ENCODE measurements around the gene MPZL2. TPM values are rescaled to one million over a fixed set of nuclear protein-coding genes. Genes with fewer than 3 reads are reported as not detected.

The MPZL2 gene
- total and polyA plus RNA-seq, 2 of the 8 experiments (the other 6 are each of a cell fraction or from before 2014, with no cell fraction given) = 2.4 to 3.2 TPM

GRCh38 chr11:118243993-118244762 is 19.9 kb downstream of the MPZL2 start:
- ChIA-PET POLR2A (ENCODE audit: partially characterized antibody) (no interaction called here), CTCF (ENCODE audit: partially characterized antibody) (no interaction called here)
- no peaks in the 10 kb centered on the region for H3K79me2 ChIP-seq (ENCODE audit: control insufficient read depth in 1 of 2, insufficient read depth in 2 of 2, low read length in 2 of 2)
- no peak overlapping the region for H3K27ac ChIP-seq (ENCODE audit: low read depth, low read length)
- H3K79me1 ChIP-seq (ENCODE audit: low read depth, low read length) = no peaks in the 10 kb centered on the region
- no peak overlapping the region for H3K4me3 ChIP-seq (ENCODE audit: extremely low read depth in 1 of 4, insufficient read depth in 2 of 4, low read depth in 3 of 4, low read length in 4 of 4)
- H2BK5ac ChIP-seq (ENCODE audit: low read depth, low read length) = no peak overlapping the region
- H2BK15ac ChIP-seq (ENCODE audit: low read length) = no peak overlapping the region
- H3K23ac ChIP-seq (ENCODE audit: insufficient read length) = no peak overlapping the region
- no peak overlapping the region for H2BK12ac ChIP-seq (ENCODE audit: low read depth, low read length)
- no peaks in the 10 kb centered on the region; a peak in 1 of 7 replicates for H3K4me1 ChIP-seq (replicated peaks in 1 of 4; ENCODE audit: control insufficient read depth in 3 of 4, insufficient read depth in 4 of 4, low read length in 3 of 4)
- H4K5ac ChIP-seq (ENCODE audit: insufficient read length, low read depth, low read length) = no peak overlapping the region
- H4K91ac ChIP-seq (replicated peaks; ENCODE audit: insufficient read length, low read length) = no peak overlapping the region
- H4K20me1 ChIP-seq (replicated peaks in 1 of 2; ENCODE audit: control insufficient read depth in 1 of 2, insufficient read depth in 2 of 2, low read length in 2 of 2) = no peaks in the 10 kb centered on the region
- no peak overlapping the region for H2AFZ ChIP-seq (ENCODE audit: low read length)
- no peaks in the 10 kb centered on the region for H3K36me3 ChIP-seq (ENCODE audit: control insufficient read depth in 2 of 4, insufficient read depth in 4 of 4, low read length in 3 of 4)
- no peak overlapping the region for H3K9ac ChIP-seq (replicated peaks in 1 of 4; ENCODE audit: extremely low read depth in 1 of 4, low read depth in 3 of 4, low read length in 3 of 4)
- no peak overlapping the region for H4K8ac ChIP-seq (ENCODE audit: extremely low read depth, insufficient read depth, low read length)
- H2BK20ac ChIP-seq (ENCODE audit: low read length) = no peak overlapping the region
- DNase-seq (ENCODE audit: low read depth in 1 of 2, low spot score in 2 of 2) (no peak), FAIRE-seq (no peak)
- H2BK120ac ChIP-seq (replicated peaks; ENCODE audit: low read depth, low read length) = no peak overlapping the region
- H3K27me3 ChIP-seq (replicated peaks in 1 of 4; ENCODE audit: control insufficient read depth in 3 of 4, extremely low read depth in 1 of 4, insufficient read depth in 3 of 4, low read length in 3 of 4) = peaks cover 0 to 8% (median 0%) of the 10 kb centered on the region in 4 experiments; a peak in 3 of 7 replicates
- H3K56ac ChIP-seq (replicated peaks; ENCODE audit: insufficient read length, low read depth, low read length) = no peak overlapping the region
- no peak overlapping the region for H2AK5ac ChIP-seq (ENCODE audit: low read depth, low read length)
- no peak overlapping the region for H3K14ac ChIP-seq (ENCODE audit: insufficient read length)
- no peak overlapping the region for H3K18ac ChIP-seq (ENCODE audit: extremely low read depth, low read length)
- H3K4ac ChIP-seq (replicated peaks; ENCODE audit: insufficient read length, low read depth, low read length) = no peak overlapping the region
- 93% methylated on average over 3 of the region's 3 CpGs; no CpG with 5 or more reads in 1 of the 2 experiments for WGBS, 2 experiments (ENCODE audit: extremely low coverage in 1 of 2, insufficient coverage in 1 of 2, insufficient read length in 1 of 2, insufficient replicate concordance in 2 of 2, low coverage in 1 of 2, low lambda C conversion rate in 2 of 2, missing lambda C conversion rate in 1 of 2)
- no peak overlapping the region for H3K4me2 ChIP-seq (ENCODE audit: insufficient read depth in 1 of 2, low read depth in 2 of 2, low read length in 2 of 2)
- no peaks in the 10 kb centered on the region for H3K9me3 ChIP-seq (ENCODE audit: insufficient read depth in 2 of 2, low read depth in 1 of 2, low read length in 1 of 2)
- H3K23me2 ChIP-seq (ENCODE audit: low read depth, low read length) = no peaks in the 10 kb centered on the region; the same call in 1 of the 2 replicates
- TF ChIP-seq BRCA1 (IDR thresholded peaks at IDR 0.05; ENCODE audit: low read depth, low read length) (no peak), RNF2 (IDR thresholded peaks at IDR 0.05; ENCODE audit: borderline replicate concordance, low read depth, low read length, missing control alignments, poor library complexity, severe bottlenecking) (no peak), YY1 (IDR thresholded peaks at IDR 0.05; ENCODE audit: low read depth, low read length) (no peak), FOSL1 (IDR thresholded peaks at IDR 0.05; ENCODE audit: insufficient read depth, low read depth, low read length) (no peak), POLR2A (IDR thresholded peaks at IDR 0.05; ENCODE audit: control extremely low read depth in 1 of 2, low read depth in 2 of 2, low read length in 2 of 2) (no peak), TEAD4 (IDR thresholded peaks at IDR 0.05; ENCODE audit: low read depth, low read length) (no peak)
- TF ChIP-seq, protein P1, sequence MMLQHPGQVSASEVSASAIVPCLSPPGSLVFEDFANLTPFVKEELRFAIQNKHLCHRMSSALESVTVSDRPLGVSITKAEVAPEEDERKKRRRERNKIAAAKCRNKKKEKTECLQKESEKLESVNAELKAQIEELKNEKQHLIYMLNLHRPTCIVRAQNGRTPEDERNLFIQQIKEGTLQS (IDR thresholded peaks at IDR 0.05; ENCODE audit: insufficient read depth, low read depth, low read length) = no peak

All from H1 (cell line).